HUES64 (cell line): ENCODE data around the gene CPXCR1. TPM values are rescaled to one million over a fixed set of nuclear protein-coding genes. Genes with fewer than 3 reads are reported as not detected.
"Not testable (repeated sequence)": the region's sequence is repeated elsewhere in the genome, so short reads cannot be mapped to it uniquely, and the experiment has no call there.

Source experiments
- H3K27ac ChIP-seq: 2 replicates; pipeline ENCODE4 v1.7.0; 2013; ENCODE audit warnings: low read depth, low read length, inconsistent platforms
- H3K27me3 ChIP-seq: 2 replicates; pipeline ENCODE4 v1.6.1; 2013; ENCODE audit warnings: mild to moderate bottlenecking, low read length; ENCODE audit not compliant: insufficient read depth
- H3K36me3 ChIP-seq: 2 replicates; pipeline ENCODE4 v1.6.1; 2013; ENCODE audit warnings: mild to moderate bottlenecking, low read length; ENCODE audit not compliant: insufficient read depth
- H3K4me1 ChIP-seq: 2 replicates; pipeline ENCODE4 v1.6.1; 2013; ENCODE audit warnings: mild to moderate bottlenecking, low read length, moderate library complexity; ENCODE audit not compliant: insufficient read depth
- H3K4me3 ChIP-seq: 2 replicates; pipeline ENCODE4 v1.5.1; 2013; ENCODE audit warnings: mild to moderate bottlenecking, low read length, moderate library complexity
- H3K9ac ChIP-seq: 2 replicates; pipeline ENCODE4 v1.6.1; 2013; ENCODE audit warnings: mild to moderate bottlenecking, low read depth, low read length
- H3K9me3 ChIP-seq: 2 replicates; pipeline ENCODE4 v1.6.1; 2013; ENCODE audit warnings: low read depth, low read length; ENCODE audit not compliant: insufficient read depth
- WGBS: fragments of 150-250, 120-280 bp; methylation state at CpG from one replicate; pipeline ENCODE4 v1.1.7; 2013; ENCODE audit warnings: missing lambda C conversion rate; 5-methylcytosine and 5-hydroxymethylcytosine counted together
- polyA plus RNA-seq, 2 experiments: library from polyadenylated mRNA; stranded (reverse); fragments of 50-300 nt; gene quantifications; one replicate each; pipeline ENCODE4 v1.2.3, GENCODE V29; 2013

Gene CPXCR1
- polyA plus RNA-seq (2013, experiment 1 of 2): not detected
- not detected for polyA plus RNA-seq (2013, experiment 2 of 2)

GRCh38 chrX:88746925-88747324 lies at the start of gene CPXCR1:
TSS of gene CPXCR1 (plus strand) at chrX:88747225. CDS start at chrX:88753415, 6,190 bp downstream.
- H3K4me3 ChIP-seq: no peak within 1 kb of the TSS
- no peaks in the 10 kb centered on the region for H3K27me3 ChIP-seq
- H3K27ac ChIP-seq: no peak within 1 kb of the TSS
- H3K9me3 ChIP-seq: no peaks in the 10 kb centered on the region
- WGBS: 85% methylated on average over 2 of the region's 3 CpGs
- H3K36me3 ChIP-seq: no peaks in the 10 kb centered on the region
- H3K9ac ChIP-seq: no peak within 1 kb of the TSS
- H3K4me1 ChIP-seq: no peaks in the 10 kb centered on the region

- Histone ChIP-seq H3K4me3 (no peak overlapping the region), H3K27ac (no peak overlapping the region), H3K4me1 (no peaks in the 10 kb centered on the region), H3K36me3 (no peaks in the 10 kb centered on the region), H3K9ac (no peak overlapping the region), H3K27me3 (no peaks in the 10 kb centered on the region), H3K9me3 (no peaks in the 10 kb centered on the region)
- 92% methylated on average over 4 of the region's 4 CpGs for WGBS
Observed at GRCh38 chrX:88735835-88736234, 11.2 kb upstream of the CPXCR1 start.

DNA sequence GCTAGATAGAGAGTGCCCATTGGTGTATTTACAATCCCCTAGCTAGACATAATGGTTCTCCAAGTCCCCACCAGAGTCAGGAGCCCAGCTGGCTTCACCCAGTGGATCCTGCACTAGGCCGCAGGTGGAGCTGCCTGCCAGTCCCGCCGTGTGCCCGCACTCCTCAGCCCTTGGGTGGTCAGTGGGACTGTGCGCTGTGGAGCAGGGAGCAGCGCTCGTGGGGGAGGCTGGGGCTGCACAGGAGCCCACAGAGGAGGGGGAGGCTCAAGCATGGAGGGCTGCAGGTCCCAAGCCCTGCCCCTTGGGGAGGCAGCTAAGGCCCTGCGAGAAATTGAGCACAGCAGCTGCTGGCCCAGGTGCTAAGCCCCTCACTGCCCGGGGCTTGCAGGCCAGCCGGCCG lies 810 bp upstream of the CPXCR1 start:
- not testable (repeated sequence) for H3K27me3 ChIP-seq, H3K4me3 ChIP-seq, H3K9ac ChIP-seq, H3K4me1 ChIP-seq, H3K9me3 ChIP-seq, H3K27ac ChIP-seq, H3K36me3 ChIP-seq
- 97% methylated on average over 11 of the region's 11 CpGs for whole genome bisulfite sequencing

DNA sequence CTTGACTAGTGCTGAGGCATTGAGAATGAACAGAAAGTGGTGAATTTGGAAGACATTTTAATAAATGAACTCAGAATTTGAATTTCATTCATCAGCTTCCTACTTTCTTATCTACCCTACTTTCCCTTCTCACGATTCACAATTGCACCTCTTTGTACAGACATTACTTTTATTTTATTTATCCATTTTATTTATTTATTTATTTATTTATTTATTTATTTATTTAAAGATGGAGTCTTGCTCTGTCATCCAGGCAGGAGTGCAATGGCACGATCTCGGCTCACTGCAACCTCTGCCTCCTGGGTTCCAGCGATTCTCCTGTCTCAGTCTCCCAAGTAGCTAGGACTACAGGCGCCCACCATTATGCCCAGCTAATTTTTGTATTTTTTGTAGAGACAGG lies 5.3 kb downstream of the CPXCR1 start:
- H3K27me3 ChIP-seq, H3K36me3 ChIP-seq, H3K4me3 ChIP-seq, H3K9ac ChIP-seq, H3K27ac ChIP-seq, H3K9me3 ChIP-seq, H3K4me1 ChIP-seq: not testable (repeated sequence)
- WGBS: 95% methylated on average over 5 of the region's 5 CpGs

DNA sequence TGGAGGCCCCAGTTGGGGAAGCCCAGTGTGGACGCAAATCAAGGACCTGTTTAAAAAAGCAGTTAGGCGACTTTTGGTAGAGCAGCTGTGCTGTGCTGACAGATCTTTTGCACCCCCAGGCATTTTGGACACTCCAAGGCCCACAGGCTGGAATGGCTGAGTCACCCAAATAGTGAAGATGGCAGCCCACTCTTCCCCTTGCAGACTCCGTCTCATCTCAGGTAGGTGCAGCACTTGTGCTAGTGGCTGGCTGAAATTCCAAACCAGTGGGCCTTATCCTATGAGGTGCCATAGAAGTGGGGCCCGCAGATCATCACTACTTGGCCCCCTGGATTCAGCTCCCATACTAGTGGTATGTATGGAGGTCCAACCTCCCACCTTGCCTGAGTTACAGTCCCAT lies 42.8 kb downstream of the CPXCR1 start:
- 0 out of 2 replicates have a peak, but pooled peaks cover 5% of the 10 kb centered on the region for H3K9me3 ChIP-seq
- no peak overlapping the region for H3K27ac ChIP-seq
- WGBS: 94% methylated on average over 4 of the region's 4 CpGs
- H3K9ac ChIP-seq: no peak overlapping the region
- no peaks in the 10 kb centered on the region for H3K27me3 ChIP-seq
- no peak overlapping the region for H3K4me3 ChIP-seq
- no peaks in the 10 kb centered on the region for H3K36me3 ChIP-seq
- no peaks in the 10 kb centered on the region for H3K4me1 ChIP-seq
